GM19240 (cell line): ENCODE measurements around the gene CDC25B.

Experiments
- DNase-seq: peaks from one replicate; pipeline ENCODE4 v3.0.0; 2011; ENCODE audit warnings: low spot score; ENCODE audit not compliant: insufficient read length

CDC25B gene

DNA sequence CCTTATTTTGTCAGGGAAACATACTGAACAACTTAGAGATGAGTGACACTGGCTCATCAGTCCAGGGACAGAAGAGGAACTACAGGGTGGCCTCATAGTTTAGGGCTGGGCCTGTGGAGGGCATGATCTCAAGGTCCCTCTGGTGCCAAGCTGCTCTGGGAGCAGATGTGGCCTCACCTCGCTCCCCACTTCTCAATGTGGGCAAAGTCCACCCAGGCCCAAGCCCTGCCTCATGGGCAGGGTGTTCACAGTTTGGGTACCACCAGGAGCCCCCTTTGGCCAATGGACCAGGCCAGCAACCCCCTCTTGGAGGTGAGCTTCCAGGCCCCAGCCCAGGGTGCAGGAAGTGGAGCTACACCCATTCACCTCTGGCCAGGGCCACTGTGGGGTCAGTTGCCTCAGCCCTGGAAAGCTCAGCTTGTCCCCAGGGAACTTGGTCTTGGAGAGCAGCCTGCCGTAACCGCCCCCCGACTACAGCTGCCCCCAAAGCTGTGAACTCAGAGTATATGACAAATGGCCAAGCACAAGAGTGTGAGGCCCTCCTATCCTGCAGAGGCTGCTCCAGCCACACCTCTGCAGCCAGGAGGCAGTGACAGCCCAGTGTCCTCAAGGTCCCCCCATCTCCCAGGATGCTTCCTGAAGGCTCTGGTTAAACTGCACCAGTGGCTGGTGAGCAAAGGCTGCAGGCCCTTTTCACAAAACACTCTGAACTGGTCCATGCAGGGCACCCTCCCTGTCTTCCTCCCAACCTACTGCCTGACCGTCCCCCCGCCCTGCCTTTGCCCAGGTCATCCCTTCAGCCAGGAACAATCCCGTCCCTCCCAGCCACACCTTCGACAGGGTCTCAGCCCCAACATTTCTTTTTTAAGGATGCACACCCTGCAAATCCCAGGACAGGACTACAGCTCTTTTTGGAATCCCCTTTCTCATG is 32.2 kb upstream of the CDC25B start:
- no peak for DNase-seq

DNA sequence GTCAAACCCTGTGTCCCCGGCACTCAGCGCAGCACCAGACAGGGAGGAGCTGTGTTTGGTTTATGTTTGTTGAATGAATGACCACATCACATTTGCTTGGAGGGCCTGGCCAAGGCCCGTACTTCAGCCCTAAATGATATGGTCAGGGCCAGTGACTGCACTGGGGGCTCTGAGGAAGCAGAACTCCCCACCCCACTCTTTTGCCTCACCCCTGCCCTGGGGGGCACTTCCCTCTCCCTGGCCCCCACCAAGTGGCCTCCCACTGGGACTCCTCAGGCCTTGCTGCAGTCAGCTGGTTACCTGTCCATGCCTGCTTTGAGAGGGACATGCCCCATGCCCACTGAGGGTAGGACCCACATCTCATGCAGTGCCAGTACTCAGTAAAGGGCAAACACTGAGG is 31.5 kb upstream of the CDC25B start:
- no peak for DNase-seq

DNA sequence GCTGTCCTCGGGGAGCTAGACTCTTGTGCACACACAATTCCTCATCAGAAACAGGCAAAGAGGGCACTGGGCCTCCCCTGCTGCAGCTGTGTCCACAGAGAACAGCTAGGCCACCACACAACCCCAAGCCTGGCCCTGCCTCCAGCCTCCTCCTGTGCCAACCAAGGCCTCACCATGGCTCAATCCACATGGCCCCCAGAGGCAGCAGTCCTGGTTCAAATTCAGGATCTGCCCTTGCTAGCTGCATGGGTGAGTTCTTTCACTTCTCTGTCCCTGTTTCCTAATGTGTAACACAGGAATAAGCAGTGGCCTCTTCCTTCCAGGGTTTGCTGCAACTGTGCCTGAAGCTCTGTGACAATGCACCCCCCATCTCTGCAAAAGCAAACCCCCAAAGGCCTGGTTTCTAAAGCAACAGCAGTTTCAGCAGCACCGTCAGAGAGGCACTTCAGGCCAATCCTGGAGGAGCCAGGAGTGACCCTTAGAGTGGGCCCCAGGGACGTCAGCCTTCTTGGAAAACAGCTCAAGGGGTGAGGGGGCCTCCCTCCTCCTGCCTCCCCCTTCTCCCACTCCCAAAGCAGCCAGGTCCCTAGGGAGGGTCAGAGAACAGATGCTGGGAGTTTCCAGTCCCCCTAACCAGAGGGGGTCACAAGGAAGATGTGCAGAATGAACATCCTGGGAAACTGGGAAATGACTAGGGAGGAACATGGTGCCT is 30.8 kb upstream of the CDC25B start:
- no peak for DNase-seq

DNA sequence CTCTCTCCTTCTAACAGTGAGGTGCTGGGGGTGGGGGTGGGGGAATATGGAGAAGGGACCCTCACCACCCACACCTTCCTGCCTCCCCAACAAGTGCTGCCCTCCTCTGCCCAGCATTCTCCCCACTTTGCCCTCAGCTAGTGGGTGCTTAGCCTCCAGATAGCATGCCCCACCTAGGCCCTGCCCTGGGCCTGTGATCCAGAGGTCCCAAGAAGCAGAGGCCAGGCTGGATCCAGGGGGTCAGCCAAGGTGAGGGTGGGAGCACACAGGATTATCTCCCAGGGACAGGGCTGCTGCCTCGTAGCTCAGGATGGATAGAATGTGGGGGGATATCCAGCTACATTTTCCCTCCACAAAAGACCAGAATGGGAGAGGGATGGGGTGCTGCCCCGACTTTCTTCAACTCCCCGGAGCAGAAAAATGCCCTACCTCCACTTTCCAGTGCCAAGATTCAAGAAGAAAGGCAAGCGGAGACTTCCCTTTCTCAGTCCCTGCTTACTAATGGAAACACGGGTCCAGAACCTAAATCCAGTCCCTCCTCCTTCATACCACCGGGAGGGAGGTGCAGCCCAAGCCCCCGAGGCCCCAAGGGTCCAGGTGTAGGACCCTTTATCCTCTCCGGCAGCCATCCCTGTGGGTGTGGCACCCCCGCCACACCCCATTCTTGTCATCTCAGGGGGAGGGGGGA is 29.5 kb upstream of the CDC25B start:
- DNase-seq, result no peak

DNA sequence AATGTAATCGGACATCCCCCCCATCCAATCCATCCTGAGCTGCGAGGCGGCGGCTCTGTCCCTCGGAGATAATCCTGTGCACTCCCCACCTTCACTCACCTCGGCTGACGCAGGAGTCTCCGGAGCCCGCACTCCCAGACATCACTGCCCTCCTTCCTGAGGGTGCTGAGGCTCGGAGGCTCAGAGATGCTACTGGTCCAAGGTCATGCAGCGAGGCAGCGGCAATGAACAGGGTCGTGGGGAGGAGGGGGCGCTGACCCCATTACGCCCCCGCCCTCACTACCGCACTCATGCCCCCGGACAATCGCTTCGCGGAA is 29.0 kb upstream of the CDC25B start:
- DNase-seq, result no peak

DNA sequence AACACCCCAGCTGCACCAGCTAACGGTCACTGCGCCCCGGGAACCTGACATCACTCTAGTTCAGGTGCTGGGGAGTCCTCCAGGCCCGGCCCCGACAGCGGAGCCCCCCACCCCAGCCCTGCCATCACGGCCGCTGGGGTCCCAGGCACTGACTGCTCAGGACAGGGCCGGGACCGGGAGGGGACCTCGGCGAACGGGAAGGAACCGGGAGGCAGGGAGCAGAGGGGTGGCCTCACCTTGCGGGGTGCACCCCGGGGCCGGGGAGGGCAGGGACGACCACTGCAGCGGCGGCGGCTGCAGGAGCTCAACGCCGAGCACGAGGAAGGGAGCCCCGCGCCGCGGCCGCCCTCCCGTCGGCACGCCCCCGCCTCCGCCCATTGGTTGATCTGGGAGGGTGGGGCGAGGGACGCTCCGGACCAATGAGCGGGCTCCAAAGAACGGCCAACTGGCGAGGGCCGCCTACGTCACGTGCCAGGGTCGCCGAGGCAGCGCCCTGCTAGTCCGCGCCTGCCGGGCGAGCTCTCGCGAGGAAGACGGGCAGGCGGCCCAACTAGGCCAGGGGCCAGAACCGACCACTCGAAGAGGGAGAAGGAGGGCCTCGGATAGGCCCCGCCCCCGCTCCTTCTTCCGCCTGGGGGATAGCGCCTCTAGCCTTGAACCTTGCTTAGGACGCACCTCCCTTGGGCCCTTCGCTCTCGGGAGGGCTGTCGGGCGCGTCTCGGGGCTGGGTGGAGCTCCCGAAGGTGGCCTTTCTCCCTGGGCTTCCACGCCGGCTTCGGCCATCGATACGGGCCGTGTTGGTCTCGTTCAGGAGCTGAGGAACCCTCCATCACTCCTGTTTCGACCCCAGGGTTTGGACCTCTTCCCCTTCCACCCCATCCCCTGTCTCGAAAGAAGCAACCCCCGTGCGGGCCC is 28.4 kb upstream of the CDC25B start, which contains the start of gene ADISSP:
TSS of gene ADISSP (minus strand) at position 327 of the 915 bp plus-strand sequence. CDS start 7,653 bp downstream, outside the sequence.
- peak; percentile 99 for DNase-seq

DNA sequence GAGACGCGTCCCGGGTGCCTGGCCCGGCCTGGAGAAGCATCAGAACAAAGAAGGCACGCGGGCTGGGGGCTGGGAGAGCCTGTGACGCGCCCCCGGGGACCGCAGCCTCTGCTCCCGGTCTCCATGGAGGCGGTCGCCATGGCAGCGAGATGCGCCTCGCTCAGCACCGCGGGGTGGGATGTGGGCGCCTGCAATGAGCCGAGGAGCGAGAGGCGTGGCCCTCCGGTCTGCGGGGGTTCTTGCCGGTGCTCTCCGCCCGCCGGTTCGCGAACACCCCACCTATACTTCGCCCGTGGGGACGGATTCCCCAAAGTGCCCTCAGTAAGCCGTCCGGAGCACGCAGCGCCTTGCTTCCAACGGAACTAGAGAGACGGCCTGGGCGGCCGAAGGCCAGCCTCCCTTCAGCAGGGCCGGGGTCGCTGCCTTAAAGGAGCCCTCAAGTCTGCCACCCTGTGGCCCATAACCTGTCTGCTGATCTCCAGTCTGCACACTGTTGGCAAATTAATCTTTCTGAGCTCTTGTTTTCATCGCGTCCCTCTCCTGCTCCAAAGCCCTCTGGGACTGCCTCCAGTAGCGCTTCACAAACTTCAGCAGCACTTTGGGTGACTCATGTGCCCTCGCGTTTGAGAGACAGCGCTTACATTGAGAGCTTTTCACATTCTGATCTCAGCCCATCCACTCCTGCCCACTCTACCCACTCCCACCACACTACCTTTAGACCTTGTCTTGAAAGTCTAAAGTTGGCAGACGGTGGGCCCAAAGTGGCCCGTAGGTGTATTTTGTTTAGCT is 27.6 kb upstream of the CDC25B start:
- peak; percentile 54 for DNase-seq

DNA sequence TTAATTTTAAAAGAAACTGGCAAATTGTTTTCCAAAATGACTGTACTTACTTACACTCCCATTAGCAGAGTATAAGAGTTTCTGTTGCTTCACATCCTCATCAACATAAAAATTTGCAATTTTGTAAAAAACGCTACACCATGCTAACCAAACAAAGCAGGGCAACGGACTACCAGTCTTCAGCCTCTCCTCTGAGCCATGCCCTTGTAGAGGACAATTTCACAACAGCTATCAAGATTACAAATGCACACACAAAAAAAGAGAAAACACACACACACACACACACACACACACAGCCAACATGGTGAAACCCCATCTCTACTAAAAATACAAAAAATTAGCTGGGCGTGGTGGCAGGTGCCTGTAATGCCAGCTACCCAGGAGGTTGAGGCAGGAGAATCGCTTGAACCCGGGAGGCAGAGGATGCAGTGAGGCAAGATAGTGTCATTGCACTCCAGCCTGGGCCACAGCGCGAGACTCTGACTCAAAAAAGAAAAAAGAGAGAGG is 24.5 kb upstream of the CDC25B start:
- no peak for DNase-seq

DNA sequence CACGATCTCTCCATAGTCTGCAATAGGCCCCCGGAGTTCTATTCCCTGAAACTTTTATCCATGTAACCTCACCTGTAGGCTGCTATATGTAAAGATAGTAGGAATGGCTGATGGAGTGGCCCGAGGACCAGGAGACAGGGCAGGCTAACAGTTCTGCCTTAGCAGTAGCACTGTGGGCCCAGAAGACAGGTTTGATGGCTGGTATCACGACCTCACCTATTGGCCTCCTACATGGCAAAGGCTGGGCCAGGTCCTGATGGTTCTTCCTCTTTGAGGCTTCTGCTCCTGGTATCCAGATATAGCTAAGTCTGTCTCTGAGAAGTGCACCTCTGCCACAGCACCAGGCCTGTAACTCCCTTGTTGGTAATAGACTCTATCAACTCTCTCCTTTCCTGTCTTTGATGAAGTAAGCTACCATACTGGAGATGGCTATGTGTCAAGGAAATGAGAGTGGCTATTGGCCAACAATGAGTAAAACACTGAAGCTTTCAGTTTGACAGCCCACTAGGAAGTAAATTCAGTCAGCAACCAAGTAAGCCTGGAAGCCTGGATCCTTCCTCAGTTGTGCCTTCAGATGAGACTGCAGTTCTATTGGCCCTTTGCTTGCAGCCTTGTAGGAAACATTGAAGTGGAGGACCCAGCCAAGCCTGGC is 20.5 kb upstream of the CDC25B start:
- no peak for DNase-seq

DNA sequence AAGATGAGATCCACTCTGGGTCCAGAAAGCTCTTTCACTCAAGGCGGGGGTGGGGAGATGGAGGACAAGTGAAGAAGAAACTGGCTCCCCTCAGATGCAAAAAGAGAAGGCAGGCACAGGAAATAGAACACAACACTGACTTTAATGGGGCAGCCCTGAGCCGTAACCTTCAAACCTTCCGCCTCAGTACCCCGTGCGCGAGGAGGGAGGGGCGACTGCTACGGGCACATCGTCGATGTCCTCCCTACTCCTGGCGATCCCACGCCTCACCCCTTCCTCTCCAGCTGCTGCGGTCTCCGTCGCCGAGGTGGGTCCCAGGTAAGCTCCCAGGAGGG is 18.8 kb upstream of the CDC25B start:
- DNase-seq, result no peak

DNA sequence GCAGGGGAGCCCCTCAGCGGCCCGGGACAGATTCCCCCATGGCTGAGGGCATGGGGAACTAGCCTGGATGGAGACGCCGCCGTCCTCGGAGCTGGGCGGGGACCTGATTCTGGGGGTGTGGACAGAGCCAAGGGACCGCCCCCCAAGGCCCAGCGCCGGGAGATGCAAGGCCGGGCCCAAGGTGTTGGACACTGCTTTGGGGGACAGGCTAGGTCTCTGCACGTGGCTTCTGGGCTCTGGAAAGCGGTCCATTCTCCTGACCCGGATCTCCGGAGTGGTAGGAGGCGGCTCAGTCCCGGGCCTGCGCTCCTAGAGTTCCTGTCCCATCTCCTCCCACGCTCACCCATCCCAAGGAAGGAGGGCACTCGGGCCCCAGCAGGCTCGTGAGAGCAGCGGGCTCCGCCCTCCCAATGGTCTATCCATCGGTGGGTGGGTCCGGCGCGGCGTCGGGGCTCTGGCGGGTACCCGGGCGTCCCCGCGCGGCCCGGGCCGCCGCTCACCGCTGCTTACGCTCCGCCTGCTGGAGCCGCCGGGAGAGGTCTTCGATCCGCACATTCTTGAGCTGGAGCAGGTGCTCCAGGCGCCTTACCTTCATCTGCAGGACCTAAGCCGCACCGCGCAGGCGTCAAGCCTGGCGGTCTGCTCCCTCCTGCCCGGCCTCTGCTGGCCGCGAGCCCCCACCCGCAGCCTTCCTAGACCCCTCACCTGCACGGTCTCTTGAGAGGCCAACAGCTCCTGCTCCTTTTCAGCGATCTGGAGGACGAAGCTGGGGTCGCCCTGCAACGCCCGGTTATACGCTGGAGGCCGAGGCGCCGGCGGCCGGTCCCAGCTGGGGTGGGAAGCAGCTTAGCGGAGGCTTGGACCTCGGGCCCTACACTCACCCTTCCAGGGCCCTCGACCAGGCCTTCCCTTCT is 18.1 kb upstream of the CDC25B start:
- DNase-seq, result no peak

DNA sequence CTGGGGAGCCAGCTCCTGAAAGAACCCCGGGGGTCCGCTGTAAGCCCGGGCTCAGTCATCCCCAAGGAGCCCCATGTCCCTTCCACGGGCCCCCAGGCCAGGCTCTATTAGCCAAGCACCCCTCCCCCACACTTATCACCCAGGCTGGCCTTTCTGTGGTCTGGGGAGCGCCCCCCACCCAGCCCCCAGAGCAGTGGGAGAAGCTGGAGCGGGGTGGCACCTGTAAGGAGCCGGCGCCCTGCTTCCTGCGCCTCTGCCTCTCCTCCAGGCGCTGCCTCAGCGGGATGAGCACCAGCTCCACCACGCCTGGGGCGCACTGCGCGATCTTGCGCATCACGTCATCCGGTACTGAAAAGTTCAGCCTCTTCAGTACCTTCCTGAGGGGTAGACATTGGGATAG is 17.1 kb upstream of the CDC25B start:
- DNase-seq, result no peak

DNA sequence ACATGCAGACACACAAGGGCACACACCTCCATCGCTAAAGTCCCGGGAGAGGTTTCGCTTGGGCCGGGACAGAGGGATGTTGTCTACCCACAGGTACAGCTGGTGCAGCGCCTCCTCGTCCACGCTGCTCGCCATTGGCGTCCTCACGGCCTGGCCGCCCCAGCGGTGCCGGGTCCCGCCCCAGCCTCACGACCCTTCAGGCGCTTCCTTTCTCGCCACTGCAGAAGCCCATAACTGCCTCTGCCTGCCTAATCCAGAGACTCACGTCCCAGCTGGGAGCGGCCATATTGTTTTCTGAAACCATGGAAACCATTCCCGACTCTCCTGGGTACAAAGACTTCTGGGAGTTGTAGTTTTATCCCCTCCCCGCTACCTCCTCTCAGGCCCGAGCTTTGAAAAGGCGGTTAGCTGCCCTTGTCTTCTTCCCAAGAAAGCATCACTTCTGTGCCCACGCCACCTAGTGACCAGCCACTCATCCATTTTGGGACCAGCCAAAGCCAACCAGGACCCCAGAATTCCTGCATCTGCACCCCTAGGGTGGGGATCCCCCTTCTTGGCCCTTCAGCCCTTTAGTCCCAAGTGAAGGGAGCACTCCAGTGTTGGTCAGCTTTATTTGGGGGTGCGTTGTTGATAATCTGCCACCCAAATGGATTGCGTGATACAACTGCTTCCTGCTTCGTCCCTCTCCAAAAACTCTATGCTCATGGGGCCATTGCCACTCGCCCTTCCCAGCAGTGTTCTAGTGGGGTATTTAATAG is 14.8 kb upstream of the CDC25B start, which contains the start of gene SPEF1:
TSS of gene SPEF1 (minus strand) at position 296 of the 758 bp plus-strand sequence. CDS start at position 135, 161 bp downstream.
- DNase-seq, result peak; percentile 92

DNA sequence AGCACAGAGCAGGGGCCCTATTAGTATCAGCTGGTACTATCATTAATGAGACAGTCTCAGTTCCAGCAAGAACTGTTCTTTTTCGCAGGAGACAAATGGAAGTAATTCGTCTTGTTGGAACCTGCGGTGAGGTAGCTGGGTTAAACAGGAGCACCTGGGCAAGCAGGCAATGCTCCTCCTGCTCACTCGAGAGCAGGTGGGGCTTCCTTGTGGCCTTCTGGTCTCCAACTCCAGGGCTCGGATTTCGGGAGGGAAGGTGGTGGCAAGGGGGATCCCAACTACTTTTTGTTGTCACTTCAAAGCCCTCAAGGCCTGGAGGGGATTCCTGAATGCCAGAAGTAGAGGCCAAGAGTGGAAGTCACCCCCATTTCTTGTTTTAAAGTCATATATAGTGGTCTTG is 13.5 kb upstream of the CDC25B start:
- no peak for DNase-seq

DNA sequence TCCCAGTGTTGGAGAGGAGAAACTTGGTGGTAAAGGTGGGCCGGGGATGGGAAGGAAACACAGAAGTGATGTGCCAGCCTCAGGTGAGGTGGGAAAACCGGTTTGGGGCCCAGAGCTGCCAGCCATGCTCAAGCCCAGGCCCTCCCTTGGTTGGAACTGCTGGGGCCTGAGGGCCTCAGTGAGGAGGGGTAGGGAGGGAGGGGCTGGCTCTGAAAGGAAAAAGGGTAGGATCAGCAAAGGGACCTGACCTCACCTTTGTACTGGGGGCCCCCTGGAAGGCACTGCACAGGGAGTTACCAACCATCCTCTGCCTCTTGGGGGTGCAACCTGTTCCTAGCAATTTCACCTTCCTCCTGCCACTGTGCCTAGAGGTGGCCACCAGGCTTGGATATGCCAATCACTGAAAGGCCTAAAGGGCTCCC is 13.0 kb upstream of the CDC25B start:
- no peak for DNase-seq

DNA sequence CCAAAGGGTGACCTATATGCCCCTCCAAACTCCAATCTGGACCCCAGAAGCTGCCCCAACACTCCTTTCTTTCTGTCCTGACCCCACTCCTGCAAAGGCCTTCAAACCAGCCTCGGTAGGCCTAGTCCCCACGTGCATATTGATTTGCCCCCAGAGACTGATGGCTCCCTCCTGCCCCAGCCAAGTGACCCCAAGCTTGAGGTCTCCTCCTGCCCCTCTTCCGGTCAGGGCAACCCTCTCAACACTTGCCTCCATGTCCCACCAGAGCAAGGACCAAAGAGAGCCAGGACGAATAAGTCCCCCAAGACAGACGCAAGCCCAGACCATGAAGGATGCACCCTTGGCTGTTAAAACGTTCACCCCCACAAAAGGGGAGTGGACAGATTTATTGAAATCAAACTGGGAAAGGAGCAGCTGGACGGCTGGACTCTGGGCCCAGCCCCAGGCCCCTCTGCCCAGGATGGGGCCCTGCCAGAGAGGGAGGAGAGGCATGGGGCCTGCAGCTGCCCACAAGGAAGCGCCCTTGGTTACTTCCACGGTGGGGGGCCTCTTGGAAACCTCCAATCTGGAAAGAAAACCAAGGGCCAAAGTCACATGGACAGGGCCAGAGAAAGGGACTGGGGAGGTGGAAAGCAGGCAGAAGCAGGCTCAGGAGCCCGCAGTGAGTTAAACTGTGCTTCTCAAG is 12.5 kb upstream of the CDC25B start:
- DNase-seq, result no peak

DNA sequence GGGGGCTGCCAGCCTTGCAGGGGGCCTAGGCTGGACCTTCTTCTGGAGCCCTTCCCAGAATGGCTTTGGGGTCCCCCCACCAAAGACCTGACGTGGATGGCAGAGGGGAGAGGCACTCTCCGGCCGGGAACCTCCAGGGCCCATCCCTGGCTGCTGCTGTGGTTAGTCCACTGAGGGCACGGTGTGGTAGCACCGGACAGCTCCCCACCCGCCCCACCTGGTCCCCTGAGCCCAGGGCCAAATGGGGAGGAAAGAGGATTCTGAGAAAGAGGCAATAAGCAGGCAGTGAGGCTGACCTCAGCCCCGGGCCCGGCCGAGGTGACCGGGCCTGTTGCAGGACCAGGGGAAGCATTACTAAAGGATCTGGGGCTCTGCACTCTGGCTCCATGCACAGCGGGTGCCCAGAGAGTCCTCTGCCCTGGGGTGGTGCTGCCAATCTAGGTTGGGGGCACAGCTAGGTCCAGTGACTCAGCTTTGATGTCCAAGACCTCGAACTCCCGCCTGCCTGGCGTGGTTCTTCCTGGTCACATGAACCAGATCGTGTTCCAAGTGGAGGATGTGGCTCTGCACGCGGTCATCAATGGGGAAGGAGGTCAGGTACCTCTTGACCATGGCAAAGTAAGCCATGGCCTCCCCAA is 11.8 kb upstream of the CDC25B start:
- DNase-seq, result no peak
